Endothelial cell of umbilical vein (primary cell): Measurements from ENCODE around the gene FUT8. TPM values are rescaled to one million over a fixed set of nuclear protein-coding genes. Genes with fewer than 3 reads are reported as not detected.

Source experiments
- BruUV-seq: library from RNA; stranded (reverse); fragments of 400-500 nt; replicated peaks from 2 replicates; lab custom pipeline; 2021; lab: Mats Ljungman, UMichigan
- CTCF ChIA-PET: fragments of 300-600, 350-600 bp; sonication (Branson Sonifier 250); formaldehyde crosslinking; loops from one replicate; lab custom pipeline; 2021; ENCODE audit warnings: antibody characterized with exemption, inconsistent platforms; lab: Charles Lee
- POLR2A ChIA-PET: fragments of 300-600, 350-600 bp; sonication (Branson Sonifier 250); formaldehyde crosslinking; loops from one replicate; lab custom pipeline; 2021; ENCODE audit warnings: antibody characterized with exemption, inconsistent platforms; lab: Charles Lee
- DNase-seq: peaks from one replicate; pipeline ENCODE4 v3.0.0-alpha.2; 2011; ENCODE audit warnings: low read depth, low spot score
- FAIRE-seq: peaks from 2 replicates; lab custom pipeline; 2011; peaks lifted over from hg19 to GRCh38; lab: Jason Lieb, UNC
- H2AFZ ChIP-seq: 2 replicates; pipeline ENCODE4 v1.6.0; 2012; ENCODE audit warnings: low read depth, low read length, control low read depth, inconsistent platforms
- H3K27ac ChIP-seq: 2 replicates; pipeline ENCODE4 v1.5.1; 2011; ENCODE audit warnings: low read depth, mild to moderate bottlenecking, control low read depth, low read length, moderate library complexity; ENCODE audit not compliant: insufficient read depth
- H3K27me3 ChIP-seq, 2 experiments: 2 replicates each; pipeline versions ENCODE4 v1.6.0 to v1.6.1; 2011; ENCODE audit warnings: low read length in 2 of 2, mixed read lengths in 1 of 2; ENCODE audit not compliant: control insufficient read depth in 2 of 2, insufficient read depth in 2 of 2
- H3K36me3 ChIP-seq, 2 experiments: 2 replicates in 1 of 2; 3 replicates in 1 of 2; pipeline ENCODE4 v1.5.1; 2011; ENCODE audit warnings: low read length in 2 of 2, mild to moderate bottlenecking in 1 of 2, moderate library complexity in 1 of 2; ENCODE audit not compliant: control insufficient read depth in 2 of 2, insufficient read depth in 2 of 2; ENCODE audit errors: extremely low read depth in 1 of 2
- H3K4me1 ChIP-seq: 3 replicates; pipeline ENCODE4 v1.5.1; 2011; ENCODE audit warnings: mild to moderate bottlenecking, low read length; ENCODE audit not compliant: control insufficient read depth, insufficient read depth; ENCODE audit errors: extremely low read depth
- H3K4me2 ChIP-seq: 2 replicates; pipeline ENCODE4 v1.6.1; 2011; ENCODE audit warnings: low read length, control low read depth, mixed read lengths; ENCODE audit not compliant: insufficient read depth
- H3K4me3 ChIP-seq, 3 experiments: fragments of 200-600 bp in 1 of 3; sonication (generic), shearing (Covaris generic) in 1 of 3; replicated peaks in 1 of 3; 2 replicates each; pipeline ENCODE4 v1.5.1; 2011 to 2016; ENCODE audit warnings: control low read depth in 3 of 3, low read length in 3 of 3, mild to moderate bottlenecking in 2 of 3, inconsistent platforms in 1 of 3, low read depth in 1 of 3, moderate library complexity in 1 of 3; ENCODE audit not compliant: insufficient read depth in 1 of 3
- H3K79me2 ChIP-seq: 2 replicates; pipeline ENCODE4 v1.6.0; 2012; ENCODE audit warnings: low read length, inconsistent platforms; ENCODE audit not compliant: control insufficient read depth, insufficient read depth
- H3K9ac ChIP-seq: replicated peaks from 2 replicates; pipeline ENCODE3; 2011; ENCODE audit warnings: low read length, control low read depth; ENCODE audit not compliant: insufficient read depth; ENCODE audit errors: extremely low read depth
- H3K9me1 ChIP-seq: replicated peaks from 3 replicates; pipeline ENCODE4 v1.6.0; 2011; ENCODE audit warnings: mild to moderate bottlenecking, low read length; ENCODE audit not compliant: control insufficient read depth, insufficient read depth; ENCODE audit errors: extremely low read depth
- H3K9me3 ChIP-seq: replicated peaks from 2 replicates; pipeline ENCODE4 v1.5.1; 2012; ENCODE audit warnings: low read length, inconsistent platforms; ENCODE audit not compliant: control insufficient read depth, insufficient read depth
- H4K20me1 ChIP-seq: replicated peaks from 2 replicates; pipeline ENCODE3; 2011; ENCODE audit warnings: mild to moderate bottlenecking, low read length; ENCODE audit not compliant: control insufficient read depth, insufficient read depth; ENCODE audit errors: extremely low read depth
- CTCF ChIP-seq, 2 donors: IDR thresholded peaks; 1 replicate in 1 of 2; 2 replicates in 1 of 2; pipeline ENCODE4 v1.5.1; 2011; ENCODE audit warnings: low read length in 2 of 2, mild to moderate bottlenecking in 2 of 2, moderate library complexity in 2 of 2, control low read depth in 1 of 2, inconsistent platforms in 1 of 2, low read depth in 1 of 2; ENCODE audit not compliant: insufficient read depth in 1 of 2; ENCODE audit errors: extremely low read depth in 1 of 2
- EZH2 ChIP-seq: IDR thresholded peaks from 2 replicates; pipeline ENCODE4 v1.6.1; 2012; ENCODE audit warnings: borderline replicate concordance, low read depth, mild to moderate bottlenecking, moderate library complexity, low read length, inconsistent platforms; ENCODE audit not compliant: severe bottlenecking
- FOS ChIP-seq: IDR thresholded peaks from 2 replicates; pipeline ENCODE4 v1.6.1; 2011; ENCODE audit warnings: mild to moderate bottlenecking, low read length, moderate library complexity, borderline replicate concordance; ENCODE audit not compliant: insufficient read depth
- GATA2 ChIP-seq: IDR thresholded peaks from 2 replicates; pipeline ENCODE4 v1.7.0; 2011; ENCODE audit warnings: low read depth, mild to moderate bottlenecking, moderate library complexity, mixed read lengths, low read length; ENCODE audit not compliant: insufficient read length, insufficient read depth
- JUN ChIP-seq: IDR thresholded peaks from 2 replicates; pipeline ENCODE4 v1.6.1; 2011; ENCODE audit warnings: borderline replicate concordance, low read depth; ENCODE audit not compliant: insufficient read length, insufficient read depth
- MAX ChIP-seq: IDR thresholded peaks from 2 replicates; pipeline ENCODE4 v1.6.1; 2011; ENCODE audit not compliant: insufficient read depth, insufficient read length
- MYC ChIP-seq: IDR thresholded peaks from one replicate; pipeline ENCODE4 v1.6.1; 2011; ENCODE audit warnings: mild to moderate bottlenecking, low read depth, low read length
- POLR2A ChIP-seq: IDR thresholded peaks from 2 replicates; pipeline ENCODE4 v1.6.1; 2012; ENCODE audit warnings: low read depth, mild to moderate bottlenecking, control low read depth, low read length
- POLR2AphosphoS5 ChIP-seq: IDR thresholded peaks from 2 replicates; pipeline ENCODE4 v1.6.1; 2012; ENCODE audit warnings: low read depth, mild to moderate bottlenecking, control low read depth, low read length, moderate library complexity; ENCODE audit not compliant: insufficient read depth
- dilution Hi-C: fragments of 300-500 bp; cut with MboI; formaldehyde crosslinking; loops from one replicate; pipeline ENCODE4 v1.15.0; 2019; ENCODE audit warnings: low sequenced_read_pairs; ENCODE audit not compliant: extremely low pct_ligation_motif_present
- intact Hi-C: fragments of 100-400 bp; cut with micrococcal nuclease; formaldehyde crosslinking; loops from one replicate; pipeline ENCODE4 v1.10.0; 2022
- polyA plus RNA-seq, 4 experiments: library from polyadenylated mRNA; depleted of rRNA in 3 of 4; stranded (reverse) in 3 of 4; unstranded in 1 of 4; fragments of >200 nt; gene quantifications; 2 replicates each; pipeline versions ENCODE4 v1.2.1 to v1.2.3, GENCODE V29; 2011 to 2012; ENCODE audit warnings: missing spikeins in 1 of 4
- total RNA-seq: library from RNA; stranded (reverse); gene quantifications from 2 replicates; pipeline ENCODE4 v1.2.3, GENCODE V29; 2021

FUT8 gene
- total and polyA plus RNA-seq, 2 donors (not counting 3 experiments of a cell fraction or from before 2014, with no cell fraction given) = 16.7 to 38.8 TPM

GRCh38 chr14:65720743-65721142 lies 308.2 kb downstream of the FUT8 start:
- Histone ChIP-seq H3K36me3 (no peaks in the 10 kb centered on the region), H3K9ac (no peak overlapping the region), H3K79me2 (no peaks in the 10 kb centered on the region), H4K20me1 (no peaks in the 10 kb centered on the region), H2AFZ (no peak overlapping the region), H3K4me1 (no peaks in the 10 kb centered on the region), H3K4me2 (no peak overlapping the region), H3K4me3 (no peak overlapping the region), H3K9me3 (no peaks in the 10 kb centered on the region), H3K27me3 (no peaks in the 10 kb centered on the region), H3K27ac (no peak overlapping the region), H3K9me1 (no peaks in the 10 kb centered on the region)
- dilution Hi-C loops (no loop called here), intact Hi-C loops (loop anchor here (10.0 kb wide), 1 partner anchor 1464 kb away; the partner anchor contains the start of gene GARIN2)
- no TSS peak for BruUV-seq
- POLR2A ChIA-PET = no interaction called here
- TF ChIP-seq EZH2 (no peak), FOS (no peak), MYC (no peak), MAX (no peak), JUN (no peak), GATA2 (no peak), POLR2AphosphoS5 (no peak), POLR2A (no peak), CTCF (IDR thresholded peaks at IDR 0.05; ENCODE audit: extremely low read depth in 1 of 2, insufficient read depth in 1 of 2, low read depth in 1 of 2, low read length in 2 of 2) (no peak)
- DNase-seq = no peak
- FAIRE-seq = no peak
- CTCF ChIA-PET = no interaction called here
